ENCODE data around the gene ADM2. TPM values are rescaled to one million over a fixed set of nuclear protein-coding genes. Genes with fewer than 3 reads are reported as not detected.

ADM2 gene
- total RNA-seq, 1 donor = 2.6 TPM

DNA sequence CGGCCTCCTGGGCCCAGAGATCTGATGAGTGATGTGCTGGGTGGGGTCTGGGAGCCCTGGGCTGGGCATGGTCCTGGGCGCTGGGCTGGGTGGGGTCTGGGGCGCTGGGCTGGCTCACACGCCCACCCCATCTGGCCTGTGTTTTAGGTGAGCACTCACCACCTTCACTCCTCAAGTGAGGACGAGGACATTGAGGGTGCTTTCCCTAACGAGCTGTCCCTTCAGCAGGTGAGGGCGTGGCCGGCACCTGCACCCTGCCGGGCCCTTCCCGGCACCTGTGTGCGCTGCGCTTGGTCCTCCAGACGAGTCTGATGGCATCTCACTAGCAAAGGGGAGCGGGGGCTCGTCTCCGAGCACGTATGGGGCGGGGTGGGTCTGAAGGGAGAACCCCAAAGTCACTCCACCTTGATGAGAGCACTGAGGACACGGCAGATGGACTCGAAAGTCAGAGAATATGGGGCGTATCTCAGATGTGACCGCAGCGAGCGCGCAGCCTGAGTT, 44.5 kb upstream of the ADM2 start:
- DNase-seq (ENCODE audit: low read depth) = no peak
- TF ChIP-seq, protein P1, sequence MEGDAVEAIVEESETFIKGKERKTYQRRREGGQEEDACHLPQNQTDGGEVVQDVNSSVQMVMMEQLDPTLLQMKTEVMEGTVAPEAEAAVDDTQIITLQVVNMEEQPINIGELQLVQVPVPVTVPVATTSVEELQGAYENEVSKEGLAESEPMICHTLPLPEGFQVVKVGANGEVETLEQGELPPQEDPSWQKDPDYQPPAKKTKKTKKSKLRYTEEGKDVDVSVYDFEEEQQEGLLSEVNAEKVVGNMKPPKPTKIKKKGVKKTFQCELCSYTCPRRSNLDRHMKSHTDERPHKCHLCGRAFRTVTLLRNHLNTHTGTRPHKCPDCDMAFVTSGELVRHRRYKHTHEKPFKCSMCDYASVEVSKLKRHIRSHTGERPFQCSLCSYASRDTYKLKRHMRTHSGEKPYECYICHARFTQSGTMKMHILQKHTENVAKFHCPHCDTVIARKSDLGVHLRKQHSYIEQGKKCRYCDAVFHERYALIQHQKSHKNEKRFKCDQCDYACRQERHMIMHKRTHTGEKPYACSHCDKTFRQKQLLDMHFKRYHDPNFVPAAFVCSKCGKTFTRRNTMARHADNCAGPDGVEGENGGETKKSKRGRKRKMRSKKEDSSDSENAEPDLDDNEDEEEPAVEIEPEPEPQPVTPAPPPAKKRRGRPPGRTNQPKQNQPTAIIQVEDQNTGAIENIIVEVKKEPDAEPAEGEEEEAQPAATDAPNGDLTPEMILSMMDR (IDR thresholded peaks at IDR 0.05; ENCODE audit: insufficient read depth, low read depth, low read length) = no peak

DNA sequence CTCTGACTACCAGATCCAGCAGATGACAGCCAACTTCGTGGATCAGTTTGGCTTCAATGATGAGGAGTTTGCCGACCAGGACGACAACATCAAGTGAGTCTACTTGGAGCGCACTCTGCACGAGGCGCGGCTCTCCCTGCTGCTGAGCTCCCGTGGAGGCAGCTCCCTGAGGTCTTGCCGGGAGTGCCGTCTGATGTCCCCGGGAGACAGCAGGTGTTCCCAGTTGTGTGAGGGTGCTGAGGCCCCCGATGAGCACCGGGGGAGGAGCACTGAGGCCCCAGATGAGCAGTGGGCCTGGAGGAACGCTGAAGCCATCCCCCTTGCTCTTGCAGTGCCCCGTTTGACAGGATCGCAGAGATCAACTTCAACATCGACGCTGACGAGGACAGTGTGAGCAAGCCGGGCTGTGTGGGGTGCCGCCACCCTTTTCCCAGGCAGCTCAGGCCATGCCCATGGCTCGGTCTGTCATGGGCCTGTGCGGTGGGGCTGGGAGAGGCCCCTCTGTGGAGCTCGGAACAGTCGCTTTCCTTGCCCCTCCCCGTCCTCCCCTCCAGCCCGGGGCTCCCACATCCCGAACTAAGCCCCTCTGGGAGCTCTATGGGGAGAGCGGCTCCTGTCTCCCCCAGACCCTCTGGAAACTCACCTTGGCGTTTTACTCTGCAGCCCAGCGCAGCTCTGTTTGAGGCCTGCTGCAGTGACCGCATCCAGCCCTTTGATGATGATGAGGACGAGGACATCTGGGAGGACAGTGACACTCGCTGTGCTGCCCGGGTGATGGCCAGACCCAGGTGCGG, 43.6 kb upstream of the ADM2 start:
- no peak for DNase-seq (ENCODE audit: low read depth)
- H3K4me3 ChIP-seq (ENCODE audit: low read depth, low read length) = no peak overlapping the region
- TF ChIP-seq, protein P1 (IDR thresholded peaks at IDR 0.05; ENCODE audit: insufficient read depth, low read depth, low read length) = no peak

More for the DNA sequence above, 44.5 kb upstream of the ADM2 start:
- H3K4me3 ChIP-seq (ENCODE audit: low read depth, low read length) = no peak overlapping the region

DNA sequence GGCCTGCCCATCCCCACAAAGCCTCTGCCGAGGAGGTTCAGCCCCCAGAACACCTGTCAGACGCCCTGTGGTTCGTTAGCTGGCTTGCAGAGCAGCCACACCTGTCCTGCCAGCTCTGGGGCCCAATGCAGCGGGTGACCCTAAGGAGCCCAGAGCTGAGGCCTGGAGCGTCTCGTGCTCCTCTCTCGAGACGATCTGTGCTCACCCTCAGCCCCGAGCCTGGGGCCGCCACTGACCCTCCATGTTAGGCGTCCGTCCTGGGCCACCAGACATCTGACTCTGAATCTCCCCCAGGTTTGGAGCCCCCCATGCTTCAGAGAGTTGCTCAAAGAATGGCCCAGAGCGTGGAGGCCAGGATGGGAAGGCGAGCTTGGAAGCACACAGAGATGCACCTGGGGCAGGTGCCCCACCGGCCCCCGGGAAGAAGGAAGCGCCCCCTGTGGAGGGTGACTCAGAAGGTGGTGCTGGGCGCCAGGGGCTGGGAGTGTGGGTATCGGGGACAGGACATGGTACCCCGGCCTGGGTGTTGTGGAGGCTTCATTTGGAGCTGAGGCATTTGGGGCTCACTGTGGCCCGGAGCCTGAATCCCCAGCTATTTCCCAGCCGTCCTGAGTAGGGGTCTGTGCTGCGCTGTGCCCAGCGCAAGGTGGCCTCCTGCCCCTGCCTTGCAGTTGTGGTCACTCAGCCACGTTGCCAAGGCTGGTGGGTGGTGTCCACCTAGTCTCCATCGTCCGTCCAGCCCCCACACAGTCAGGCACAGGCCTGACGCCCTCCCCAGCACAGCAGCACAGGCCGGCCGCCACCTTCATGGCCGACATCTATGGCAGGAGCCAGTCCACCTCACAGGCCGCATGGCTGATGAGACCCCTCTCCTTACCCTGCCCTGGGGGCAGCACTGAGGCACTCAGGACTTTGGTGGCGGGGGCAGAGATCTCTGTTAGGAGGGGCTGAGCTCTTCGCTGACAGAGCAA, 42.8 kb upstream of the ADM2 start:
- TF ChIP-seq, protein P1 (IDR thresholded peaks at IDR 0.05; ENCODE audit: insufficient read depth, low read depth, low read length) = no peak
- no peak overlapping the region for H3K4me3 ChIP-seq (ENCODE audit: low read depth, low read length)
- DNase-seq (ENCODE audit: low read depth) = no peak

DNA sequence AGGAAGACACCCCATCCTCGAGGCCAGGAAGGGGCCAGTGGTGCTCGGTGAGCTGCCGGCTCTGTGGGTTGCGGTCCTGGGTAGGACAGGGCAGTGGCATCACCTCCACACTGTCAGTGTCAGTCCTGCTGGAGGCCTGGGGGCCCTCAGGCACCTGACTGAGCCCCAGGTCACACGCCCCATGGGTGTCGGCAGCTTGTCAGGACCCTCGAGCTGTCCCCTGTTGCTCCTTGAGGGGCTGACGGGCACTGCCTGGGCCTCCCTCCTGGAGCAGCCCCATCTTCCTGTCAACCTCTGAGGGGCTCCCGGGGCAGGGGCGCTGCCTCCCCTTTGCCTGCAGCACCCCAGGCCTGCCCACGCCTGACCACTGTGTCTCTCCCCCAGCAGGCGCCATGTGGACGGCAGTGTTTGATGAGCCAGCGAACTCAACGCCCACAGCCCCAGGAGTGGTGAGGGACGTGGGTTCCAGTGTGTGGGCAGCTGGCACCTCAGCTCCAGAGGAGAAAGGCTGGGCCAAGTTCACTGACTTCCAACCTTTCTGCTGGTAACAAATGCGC, 42.0 kb upstream of the ADM2 start:
- no peak for DNase-seq (ENCODE audit: low read depth)
- H3K4me3 ChIP-seq (ENCODE audit: low read depth, low read length) = no peak overlapping the region
- TF ChIP-seq, protein P1 (IDR thresholded peaks at IDR 0.05; ENCODE audit: insufficient read depth, low read depth, low read length) = no peak

DNA sequence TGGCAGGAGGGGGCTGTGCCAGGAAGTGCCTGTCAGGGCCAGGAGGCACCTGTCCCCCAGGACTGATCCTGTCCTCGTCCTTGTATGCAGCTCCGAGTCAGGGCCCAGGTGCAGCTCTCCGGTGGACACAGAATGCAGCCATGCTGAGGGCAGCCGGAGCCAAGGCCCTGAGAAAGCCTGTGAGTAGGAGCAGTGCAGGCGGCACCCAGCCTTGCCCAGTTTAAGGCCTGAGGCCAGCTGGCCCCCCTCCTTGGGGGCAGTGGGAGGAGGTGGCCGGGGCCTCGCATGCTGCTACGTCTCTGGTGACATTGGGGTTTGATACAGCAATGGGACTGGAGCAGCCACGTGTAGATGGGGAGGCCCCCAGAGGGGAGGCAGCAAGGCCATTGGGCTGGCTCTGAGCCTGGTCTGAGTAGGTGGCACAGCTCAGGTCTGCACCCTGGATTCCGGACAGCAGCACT, 41.4 kb upstream of the ADM2 start:
- TF ChIP-seq, protein P1 (IDR thresholded peaks at IDR 0.05; ENCODE audit: insufficient read depth, low read depth, low read length) = no peak
- H3K4me3 ChIP-seq (ENCODE audit: low read depth, low read length) = no peak overlapping the region
- DNase-seq (ENCODE audit: low read depth) = no peak

DNA sequence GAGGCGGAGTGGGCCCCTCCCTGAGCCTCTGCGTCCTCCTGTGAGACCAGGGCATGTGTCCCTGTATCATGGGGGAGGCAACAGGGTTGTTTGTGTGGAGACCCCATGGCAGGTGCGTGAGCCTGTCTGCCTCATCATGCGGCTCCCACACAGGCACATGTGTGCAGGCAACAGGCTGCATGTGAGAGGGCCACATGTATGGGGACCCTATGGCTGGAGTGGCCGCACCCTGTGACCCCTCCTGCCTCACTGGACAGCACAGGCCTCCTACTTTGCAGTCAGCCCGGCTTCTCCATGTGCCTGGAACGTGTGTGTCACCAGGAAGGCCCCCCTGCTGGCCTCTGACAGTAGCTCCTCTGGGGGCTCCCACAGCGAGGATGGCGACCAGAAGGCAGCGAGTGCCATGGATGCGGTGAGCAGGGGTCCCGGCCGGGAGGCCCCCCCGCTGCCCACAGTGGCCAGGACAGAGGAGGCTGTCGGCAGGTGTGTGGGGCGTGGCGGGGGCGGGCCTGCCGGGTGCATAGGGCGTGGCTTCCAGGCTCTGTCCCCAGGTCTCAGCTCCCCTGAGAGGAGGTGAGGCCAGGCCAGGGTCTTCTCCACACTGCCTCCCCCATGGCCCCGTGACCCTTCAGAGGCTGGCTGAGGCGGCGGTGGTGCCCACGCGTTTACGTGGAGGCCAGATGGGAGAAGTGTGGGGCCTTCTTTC, 40.6 kb upstream of the ADM2 start:
- no peak for DNase-seq (ENCODE audit: low read depth)
- TF ChIP-seq, protein P1 (IDR thresholded peaks at IDR 0.05; ENCODE audit: insufficient read depth, low read depth, low read length) = no peak
- no peak overlapping the region for H3K4me3 ChIP-seq (ENCODE audit: low read depth, low read length)

All from fibroblast of villous mesenchyme (primary cell).